RWPE2 (cell line): ENCODE data around the gene NOL9.

ENCODE experiments used
- ATAC-seq: fragments of 200-7000 bp; cut with Tn5 transposase; 3 replicates; pipeline ENCODE4 v1.9.1; 2021; ENCODE audit warnings: low read depth
- DNase-seq: peaks from one replicate; pipeline ENCODE4 v3.0.0-alpha.2; 2020; ENCODE audit warnings: low spot score
- H3K27ac ChIP-seq: fragments of 450-650 bp; 2 replicates; pipeline ENCODE4 v1.5.1; 2017; ENCODE audit warnings: mild to moderate bottlenecking; ENCODE audit not compliant: poor library complexity, severe bottlenecking
- H3K27me3 ChIP-seq: fragments of 250-450 bp; sonication (Bioruptor Pico); 2 replicates; pipeline ENCODE4 v1.5.1; 2021; ENCODE audit warnings: mild to moderate bottlenecking, moderate library complexity; ENCODE audit not compliant: insufficient read depth, poor library complexity, severe bottlenecking
- H3K36me3 ChIP-seq: fragments of 250-450 bp; sonication (Bioruptor Pico); 2 replicates; pipeline ENCODE4 v1.5.1; 2020; ENCODE audit warnings: low read depth, mild to moderate bottlenecking, moderate library complexity
- H3K4me1 ChIP-seq: fragments of 250-450 bp; sonication (Bioruptor Pico); 2 replicates; pipeline ENCODE4 v1.5.1; 2021; ENCODE audit warnings: mild to moderate bottlenecking, moderate library complexity; ENCODE audit not compliant: insufficient read depth, poor library complexity, severe bottlenecking
- H3K4me3 ChIP-seq: fragments of 250-450 bp; sonication (Bioruptor Pico); 2 replicates; pipeline ENCODE4 v1.5.1; 2021; ENCODE audit warnings: mild to moderate bottlenecking, moderate library complexity; ENCODE audit not compliant: severe bottlenecking
- H3K9me3 ChIP-seq: fragments of 250-450 bp; sonication (Bioruptor Pico); 2 replicates; pipeline ENCODE4 v1.5.1; 2021; ENCODE audit warnings: mild to moderate bottlenecking, moderate library complexity; ENCODE audit not compliant: severe bottlenecking
- CTCF ChIP-seq: fragments of 450-650 bp; IDR thresholded peaks from one replicate; pipeline ENCODE4 v1.5.1; 2017; ENCODE audit warnings: mild to moderate bottlenecking, moderate library complexity; ENCODE audit not compliant: poor library complexity, severe bottlenecking

Gene NOL9

GRCh38 chr1:6588893-6589520, 34.7 kb upstream of the NOL9 start:
- ATAC-seq, result no peak

GRCh38 chr1:6588128-6588892, 34.0 kb upstream of the NOL9 start:
- H3K9me3 ChIP-seq, result no peaks in the 10 kb centered on the region
- H3K36me3 ChIP-seq, result peaks cover 54% of the 10 kb centered on the region
- DNase-seq, result no peak
- no peak overlapping the region for H3K4me3 ChIP-seq
- ATAC-seq, result peak; percentile 17
- H3K27me3 ChIP-seq, result no peaks in the 10 kb centered on the region
- H3K27ac ChIP-seq, result peak overlapping the region; percentile 60
- H3K4me1 ChIP-seq, result peaks cover 16% of the 10 kb centered on the region
- no peak for TF ChIP-seq CTCF

More at GRCh38 chr1:6588893-6589520, 34.7 kb upstream of the NOL9 start:
- DNase-seq, result no peak
- Histone ChIP-seq H3K27ac (peak overlapping the region; percentile 60), H3K4me3 (no peak overlapping the region), H3K27me3 (no peaks in the 10 kb centered on the region), H3K4me1 (peaks cover 16% of the 10 kb centered on the region), H3K9me3 (no peaks in the 10 kb centered on the region), H3K36me3 (peaks cover 58% of the 10 kb centered on the region)
- TF ChIP-seq CTCF, result no peak

GRCh38 chr1:6587261-6588005, 33.1 kb upstream of the NOL9 start:
- Histone ChIP-seq H3K36me3 (peaks cover 51% of the 10 kb centered on the region), H3K27ac (peak overlapping the region; percentile 60), H3K9me3 (no peaks in the 10 kb centered on the region), H3K4me3 (no peak overlapping the region), H3K4me1 (peaks cover 17% of the 10 kb centered on the region), H3K27me3 (no peaks in the 10 kb centered on the region)
- DNase-seq, result no peak
- TF ChIP-seq CTCF, result no peak
- ATAC-seq, result peak; percentile 43

GRCh38 chr1:6586404-6586816, 32.1 kb upstream of the NOL9 start:
- no peaks in the 10 kb centered on the region for H3K27me3 ChIP-seq
- H3K27ac ChIP-seq, result peak overlapping the region; percentile 60
- ATAC-seq (no peak), DNase-seq (no peak)
- H3K36me3 ChIP-seq, result peaks cover 48% of the 10 kb centered on the region
- no peaks in the 10 kb centered on the region for H3K9me3 ChIP-seq
- no peak for TF ChIP-seq CTCF
- no peak overlapping the region for H3K4me3 ChIP-seq
- peaks cover 26% of the 10 kb centered on the region for H3K4me1 ChIP-seq
